Activated naive CD4-positive, alpha-beta T cell treated with anti-CD3 and anti-CD28 coated beads, Interleukin-2, amount 10 ng/mL, durations not matched to agents 7 days and 5 days (primary cell): ENCODE results near the gene PAIP2.
"Not testable (repeated sequence)": the region's sequence is repeated elsewhere in the genome, so short reads cannot be mapped to it uniquely, and the experiment has no call there.

Experiments used
- CTCF ChIA-PET: fragments of 350-600 bp; sonication (Branson Sonifier 250); formaldehyde crosslinking; loops from one replicate; lab custom pipeline; 2021; ENCODE audit warnings: antibody characterized with exemption; lab: Charles Lee
- DNase-seq: peaks from one replicate; pipeline ENCODE4 v3.0.0-alpha.2; 2020
- H3K27ac Mint-ChIP-seq: one replicate; pipeline ENCODE4 v1.8.0; 2021; ENCODE audit warnings: mild to moderate bottlenecking, moderate library complexity, mixed read lengths
- H3K27me3 Mint-ChIP-seq: one replicate; pipeline ENCODE4 v1.8.0; 2021; ENCODE audit warnings: mild to moderate bottlenecking, mixed read lengths
- H3K36me3 Mint-ChIP-seq: one replicate; pipeline ENCODE4 v1.8.0; 2021; ENCODE audit warnings: mixed read lengths
- H3K4me1 Mint-ChIP-seq: one replicate; pipeline ENCODE4 v1.8.0; 2021; ENCODE audit warnings: mixed read lengths
- H3K4me3 Mint-ChIP-seq: one replicate; pipeline ENCODE4 v1.8.0; 2021; ENCODE audit warnings: mild to moderate bottlenecking, moderate library complexity, mixed read lengths
- H3K9me3 Mint-ChIP-seq: one replicate; pipeline ENCODE4 v1.8.0; 2021; ENCODE audit warnings: mixed read lengths

The PAIP2 gene

DNA sequence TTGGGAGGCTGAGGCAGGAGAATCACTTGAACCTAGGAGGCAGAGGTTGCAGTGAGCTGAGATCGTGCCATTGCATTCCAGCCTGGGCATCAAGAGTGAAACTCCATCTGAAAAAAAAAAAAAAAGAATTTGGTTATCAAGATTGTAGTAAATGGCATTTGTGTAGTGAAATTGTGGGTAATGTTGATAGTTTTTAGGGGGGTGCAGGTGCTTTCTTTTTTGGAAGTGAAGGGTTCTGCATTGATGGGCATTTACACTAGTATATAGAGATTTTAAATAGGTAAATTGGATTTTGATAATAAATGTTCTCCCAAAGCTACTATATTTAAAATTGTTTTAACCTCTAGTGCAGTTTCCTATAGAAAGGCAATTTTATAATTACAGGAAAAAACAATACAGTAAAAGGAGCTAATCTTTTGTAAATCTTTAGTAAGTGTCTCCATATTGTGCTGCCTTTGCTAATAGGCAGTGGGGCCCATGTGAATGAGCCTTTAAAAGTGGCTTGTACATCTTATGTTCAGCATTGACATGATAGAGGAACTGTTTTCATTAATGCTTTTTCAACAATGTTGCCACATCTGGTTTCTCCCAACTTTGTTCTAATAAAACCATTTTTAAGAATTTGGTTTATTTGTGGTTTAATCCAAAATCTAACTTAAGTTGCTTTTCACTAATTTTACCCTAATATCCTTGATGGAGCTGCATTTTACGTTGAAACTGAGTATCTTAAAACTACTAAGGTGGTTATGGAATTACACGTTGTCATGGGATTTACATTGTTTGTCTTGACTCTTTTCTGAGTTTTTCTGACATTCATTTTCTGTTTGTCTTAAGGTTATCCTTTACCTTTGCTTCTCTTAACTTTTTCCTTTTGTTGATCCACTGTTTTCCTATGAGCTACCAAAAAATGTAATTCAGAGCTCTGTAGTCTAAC is 37.0 kb upstream of the PAIP2 start:
- Mint-ChIP-seq H3K27ac (peak overlapping the region; percentile 7), H3K9me3 (no peaks in the 10 kb centered on the region), H3K4me1 (peaks cover 79% of the 10 kb centered on the region)

DNA sequence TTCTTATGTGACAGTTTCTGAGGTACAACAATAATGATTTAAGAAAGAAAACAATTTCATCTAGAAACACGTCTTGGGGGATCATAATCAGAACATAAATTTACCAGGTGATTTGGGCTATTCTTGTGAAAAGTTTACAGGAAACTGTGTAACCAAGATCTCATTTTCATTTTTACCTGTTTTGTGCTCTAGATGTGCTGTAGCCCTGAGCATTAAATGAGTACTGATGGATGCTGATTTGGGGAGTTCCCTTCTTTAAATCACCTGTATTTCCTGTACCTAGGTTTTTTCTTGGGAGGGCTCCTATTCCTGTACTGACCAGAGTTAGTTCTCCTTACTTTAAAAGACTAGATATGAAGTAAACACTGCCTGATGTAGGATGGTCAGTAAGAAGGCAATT is 35.5 kb upstream of the PAIP2 start:
- H3K27ac Mint-ChIP-seq: peak overlapping the region; percentile 17
- CTCF ChIA-PET: interaction anchor here (1.0 to 1.2 kb wide), 2 partner anchors 10 to 55 kb away, joined by 3 to 7 read pairs; no protein-coding TSS in a partner anchor

More for the DNA sequence above, 37.0 kb upstream of the PAIP2 start:
- CTCF ChIA-PET: interaction anchor here (0.5 to 2.0 kb wide), 5 partner anchors 18 to 757 kb away, joined by 3 to 5 read pairs (median 3); no protein-coding TSS in a partner anchor
- DNase-seq: no peak
- Mint-ChIP-seq H3K4me3 (no peak overlapping the region), H3K27me3 (no peaks in the 10 kb centered on the region), H3K36me3 (peaks cover 19% of the 10 kb centered on the region)

GRCh38 chr5:139306628-139307379 is 34.9 kb upstream of the PAIP2 start:
- H3K9me3 Mint-ChIP-seq: no peaks in the 10 kb centered on the region
- peaks cover 73% of the 10 kb centered on the region for H3K4me1 Mint-ChIP-seq
- H3K27ac Mint-ChIP-seq: peak overlapping the region; percentile 17
- H3K4me3 Mint-ChIP-seq: no peak overlapping the region
- no peak for DNase-seq
- H3K36me3 Mint-ChIP-seq: peaks cover 23% of the 10 kb centered on the region
- no peaks in the 10 kb centered on the region for H3K27me3 Mint-ChIP-seq
- CTCF ChIA-PET: interaction anchor here (1.0 to 1.2 kb wide), 2 partner anchors 11 to 56 kb away, joined by 3 to 7 read pairs; no protein-coding TSS in a partner anchor

More for the DNA sequence above, 35.5 kb upstream of the PAIP2 start:
- H3K4me3 Mint-ChIP-seq: no peak overlapping the region
- H3K9me3 Mint-ChIP-seq: no peaks in the 10 kb centered on the region
- DNase-seq: no peak
- H3K36me3 Mint-ChIP-seq: peaks cover 24% of the 10 kb centered on the region
- H3K4me1 Mint-ChIP-seq: peaks cover 75% of the 10 kb centered on the region
- no peaks in the 10 kb centered on the region for H3K27me3 Mint-ChIP-seq

DNA sequence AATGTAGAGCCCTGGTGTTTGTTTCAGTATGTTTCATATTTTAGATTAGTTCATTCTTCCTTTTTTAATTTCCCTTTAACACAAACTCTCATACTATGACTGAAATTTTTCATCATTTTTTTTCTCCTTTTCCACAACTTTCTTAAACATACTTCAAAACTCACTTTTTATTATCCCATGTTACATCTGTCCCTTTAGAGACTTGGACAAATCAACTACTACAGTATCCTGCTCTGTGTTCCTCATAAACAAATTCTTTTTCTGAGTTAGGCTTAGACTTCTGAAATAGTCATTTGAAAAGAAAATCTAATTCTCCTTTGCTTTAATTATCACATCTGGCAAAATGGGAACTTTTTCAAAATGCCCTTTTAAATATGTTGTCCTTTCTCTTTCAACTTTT is 32.9 kb upstream of the PAIP2 start:
- CTCF ChIA-PET: interaction anchor here (0.9 kb wide), 2 partner anchors 10 to 82 kb away, joined by 3 read pairs; no protein-coding TSS in a partner anchor
- Mint-ChIP-seq H3K36me3 (peaks cover 20% of the 10 kb centered on the region), H3K27ac (peak overlapping the region; percentile 49), H3K4me3 (no peak overlapping the region), H3K27me3 (no peaks in the 10 kb centered on the region), H3K9me3 (no peaks in the 10 kb centered on the region), H3K4me1 (peaks cover 57% of the 10 kb centered on the region)
- DNase-seq: no peak

DNA sequence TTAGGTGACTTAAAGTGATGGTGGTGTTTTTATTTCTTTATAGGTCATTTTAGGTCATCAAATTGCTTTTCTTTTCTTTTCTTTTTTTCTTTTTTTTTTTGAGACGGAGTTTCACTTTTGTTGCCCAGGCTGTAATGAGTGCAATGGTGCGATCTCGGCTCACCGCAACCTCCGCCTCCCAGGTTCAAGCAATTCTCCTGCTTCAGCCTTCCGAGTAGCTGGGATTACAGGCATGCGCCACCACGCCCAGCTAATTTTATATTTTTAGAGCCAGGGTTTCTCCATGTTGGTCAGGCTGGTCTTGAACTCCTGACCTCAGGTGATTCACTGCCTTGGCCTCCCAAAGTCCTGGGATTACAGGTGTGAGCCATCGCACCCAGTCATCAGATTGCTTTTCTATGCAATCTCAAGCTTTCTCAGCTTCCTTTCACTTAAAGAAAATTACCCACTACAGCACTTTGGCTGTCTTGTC is 30.9 kb upstream of the PAIP2 start:
- peaks cover 47% of the 10 kb centered on the region for H3K4me1 Mint-ChIP-seq
- CTCF ChIA-PET: not testable (repeated sequence)

DNA sequence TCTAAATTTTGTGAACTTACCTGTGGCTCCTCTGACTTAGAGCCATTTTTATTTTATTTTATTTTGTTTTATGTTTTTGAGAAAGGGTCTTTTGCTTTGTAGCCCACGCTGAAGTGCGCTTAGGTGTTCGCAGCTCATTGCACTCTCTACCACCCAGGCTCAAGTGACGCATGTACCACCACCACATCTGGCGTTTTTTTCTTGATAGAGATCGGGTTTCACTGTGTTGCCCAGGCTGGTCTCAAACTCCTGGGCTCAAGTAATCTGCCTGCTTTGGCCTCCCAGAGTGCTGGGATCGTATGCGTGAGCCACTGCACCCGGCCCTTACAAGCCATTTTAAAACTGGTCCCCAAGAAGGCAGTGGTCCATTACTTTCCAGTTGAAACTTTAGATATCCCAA is 29.6 kb upstream of the PAIP2 start:
- Mint-ChIP-seq H3K4me1 (peaks cover 37% of the 10 kb centered on the region), H3K27ac (no peak overlapping the region), H3K4me3 (no peak overlapping the region), H3K9me3 (no peaks in the 10 kb centered on the region), H3K27me3 (no peaks in the 10 kb centered on the region), H3K36me3 (peaks cover 37% of the 10 kb centered on the region)
- CTCF ChIA-PET: no interaction called here
- no peak for DNase-seq

More for the DNA sequence above, 30.9 kb upstream of the PAIP2 start:
- H3K27ac Mint-ChIP-seq, H3K4me3 Mint-ChIP-seq, DNase-seq, H3K27me3 Mint-ChIP-seq, H3K9me3 Mint-ChIP-seq: not testable (repeated sequence)
- H3K36me3 Mint-ChIP-seq: peaks cover 31% of the 10 kb centered on the region

DNA sequence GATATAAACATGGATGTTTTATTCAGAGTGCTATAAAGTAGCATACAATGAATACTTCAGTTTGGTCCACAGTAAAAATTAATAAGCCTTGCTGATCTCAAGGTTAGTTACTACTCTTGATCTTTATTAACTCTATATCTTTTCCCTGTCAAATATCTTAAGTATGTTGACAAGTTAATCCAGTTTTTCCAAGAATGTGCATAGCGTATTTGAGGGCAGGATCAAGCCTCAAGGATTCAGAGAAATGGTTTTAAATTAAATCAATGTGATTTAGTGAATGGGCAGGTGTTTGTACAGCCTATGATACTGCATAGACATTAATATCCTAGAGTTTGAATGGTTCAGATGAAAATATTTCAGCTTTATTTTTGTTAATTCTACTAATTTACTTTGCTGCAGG is 27.4 kb upstream of the PAIP2 start:
- Mint-ChIP-seq H3K4me1 (peaks cover 18% of the 10 kb centered on the region), H3K9me3 (no peaks in the 10 kb centered on the region), H3K4me3 (no peak overlapping the region), H3K27ac (no peak overlapping the region), H3K27me3 (no peaks in the 10 kb centered on the region), H3K36me3 (peaks cover 38% of the 10 kb centered on the region)
- CTCF ChIA-PET: no interaction called here
- DNase-seq: no peak

DNA sequence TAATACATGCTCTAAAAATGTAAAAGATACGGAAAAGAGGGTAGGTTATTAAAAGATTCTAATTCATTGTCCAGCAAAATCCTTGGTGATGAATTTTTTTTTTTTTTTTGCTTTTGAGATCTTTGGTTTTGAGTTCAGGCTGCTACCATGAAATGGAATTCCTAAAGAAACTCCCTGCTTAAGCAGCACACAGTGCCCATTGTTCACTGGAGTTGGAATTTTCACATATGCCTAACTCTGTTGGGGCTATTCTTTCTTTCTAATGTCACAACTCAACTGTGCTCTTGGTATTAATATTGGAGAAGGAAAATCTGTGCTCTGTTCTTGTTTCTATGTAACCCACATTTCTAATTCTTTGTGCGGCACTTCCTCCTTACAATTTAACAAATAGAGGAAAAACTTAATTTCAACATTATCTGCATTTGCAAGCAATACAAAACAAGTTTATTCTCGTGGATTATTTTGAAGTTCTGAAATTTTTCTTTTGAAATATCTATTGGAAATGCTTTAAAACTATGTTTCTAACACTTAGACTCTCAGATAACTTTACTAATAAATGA is 26.5 kb upstream of the PAIP2 start:
- CTCF ChIA-PET: no interaction called here
- Mint-ChIP-seq H3K36me3 (peaks cover 36% of the 10 kb centered on the region), H3K27ac (no peak overlapping the region), H3K9me3 (no peaks in the 10 kb centered on the region), H3K4me1 (peaks cover 13% of the 10 kb centered on the region), H3K27me3 (no peaks in the 10 kb centered on the region), H3K4me3 (no peak overlapping the region)
- DNase-seq: no peak

DNA sequence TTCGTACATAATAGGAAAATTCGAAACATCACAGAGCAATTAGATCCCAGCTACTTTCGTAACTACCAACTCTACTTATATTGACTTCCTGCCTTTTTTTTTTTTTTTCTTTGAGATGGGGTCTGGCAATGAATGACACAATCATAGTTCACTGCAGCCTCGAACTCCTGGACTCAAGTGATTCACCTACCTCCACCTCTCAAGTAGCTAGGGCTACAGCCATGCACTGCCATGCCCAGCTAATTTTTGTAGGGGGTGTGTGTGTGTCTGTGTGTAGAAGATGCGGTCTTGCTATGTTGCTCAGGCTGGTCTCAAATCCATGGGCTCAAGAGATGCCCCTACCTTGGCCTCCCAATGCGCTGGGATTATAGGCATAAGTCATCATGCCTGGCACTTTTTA is 5.8 kb upstream of the PAIP2 start:
- no peak for DNase-seq
- Mint-ChIP-seq H3K4me3 (no peak overlapping the region), H3K9me3 (no peaks in the 10 kb centered on the region), H3K36me3 (peaks cover 21% of the 10 kb centered on the region), H3K27ac (peak overlapping the region; percentile 37), H3K4me1 (peaks cover 8% of the 10 kb centered on the region), H3K27me3 (no peaks in the 10 kb centered on the region)
- CTCF ChIA-PET: interaction anchor here (0.8 to 0.9 kb wide), 2 partner anchors 29 to 67 kb away, joined by 3 read pairs; no protein-coding TSS in a partner anchor

DNA sequence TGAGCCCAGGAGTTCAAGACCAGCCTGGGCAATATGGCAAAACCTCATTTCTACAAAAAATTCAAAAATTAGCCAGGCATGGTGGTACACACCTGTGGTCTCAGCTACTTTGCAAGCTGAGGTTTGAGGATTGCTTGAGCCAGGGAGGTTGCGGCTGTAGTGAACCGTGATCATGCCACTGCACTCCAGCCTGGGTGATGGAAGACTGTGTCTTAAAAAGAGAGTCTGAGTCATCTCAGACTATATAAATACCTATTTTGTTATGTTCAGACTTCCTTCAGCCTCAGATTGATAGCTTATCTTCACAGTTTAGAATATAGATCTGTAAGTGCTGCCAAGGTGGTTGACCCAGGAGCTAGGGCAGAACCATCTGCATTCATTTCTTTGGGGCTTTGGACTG is 1.6 kb upstream of the PAIP2 start:
- CTCF ChIA-PET: interaction anchor here (1.1 to 3.1 kb wide), 2 partner anchors 21 to 52 kb away, joined by 3 to 13 read pairs; no protein-coding TSS in a partner anchor
- no peak for DNase-seq
- Mint-ChIP-seq H3K4me3 (no peak overlapping the region), H3K27ac (no peak overlapping the region), H3K36me3 (peaks cover 20% of the 10 kb centered on the region), H3K9me3 (no peaks in the 10 kb centered on the region), H3K4me1 (peaks cover 45% of the 10 kb centered on the region), H3K27me3 (peaks cover 5% of the 10 kb centered on the region)

- Mint-ChIP-seq H3K27me3 (peaks cover 5% of the 10 kb centered on the region), H3K4me3 (peak overlapping the region; percentile 95), H3K4me1 (peaks cover 46% of the 10 kb centered on the region), H3K9me3 (no peaks in the 10 kb centered on the region), H3K36me3 (peaks cover 22% of the 10 kb centered on the region), H3K27ac (peak overlapping the region; percentile 99)
- CTCF ChIA-PET: interaction anchor here (0.8 to 3.1 kb wide), 3 partner anchors 51 to 782 kb away, joined by 3 to 13 read pairs (median 4); no protein-coding TSS in a partner anchor
- no peak for DNase-seq
Measured at GRCh38 chr5:139341187-139341688, 416 bp upstream of the PAIP2 start.

GRCh38 chr5:139342423-139342723 is 719 bp downstream of the PAIP2 start:
- Mint-ChIP-seq H3K27me3 (peaks cover 5% of the 10 kb centered on the region), H3K4me1 (peaks cover 47% of the 10 kb centered on the region), H3K36me3 (peaks cover 29% of the 10 kb centered on the region), H3K27ac (peak overlapping the region; percentile 99), H3K9me3 (no peaks in the 10 kb centered on the region), H3K4me3 (peak overlapping the region; percentile 95)
- no peak for DNase-seq
- CTCF ChIA-PET: interaction anchor here (0.9 to 3.1 kb wide), 6 partner anchors 15 to 77 kb away, joined by 3 to 13 read pairs (median 4); partner anchors contain the start of gene MATR3

DNA sequence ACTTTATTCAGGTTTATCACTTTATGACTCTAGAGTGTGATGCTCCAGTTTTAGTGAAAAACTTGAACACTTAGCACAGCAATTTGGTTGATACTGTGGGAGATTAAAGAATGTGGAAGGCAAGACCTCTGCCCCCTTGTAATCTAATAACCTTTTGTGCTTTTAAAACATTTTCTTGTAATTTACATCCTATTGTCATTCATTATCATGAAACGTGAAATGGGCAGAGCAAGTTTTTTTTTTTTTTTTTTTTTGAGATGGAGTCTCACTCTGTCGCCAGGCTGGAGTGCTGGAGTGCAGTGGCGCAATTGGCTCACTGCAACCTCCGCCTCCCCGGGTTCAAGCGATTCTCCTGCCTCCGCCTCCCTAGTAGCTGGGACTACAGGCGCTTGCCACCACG is 1.8 kb downstream of the PAIP2 start:
- DNase-seq: no peak
- peak overlapping the region; percentile 95 for H3K4me3 Mint-ChIP-seq
- CTCF ChIA-PET: interaction anchor here (1.1 kb wide), 1 partner anchor 75 kb away, joined by 3 read pairs; no protein-coding TSS in a partner anchor
- peaks cover 5% of the 10 kb centered on the region for H3K27me3 Mint-ChIP-seq
- peak overlapping the region; percentile 99 for H3K27ac Mint-ChIP-seq
- peaks cover 30% of the 10 kb centered on the region for H3K36me3 Mint-ChIP-seq
- no peaks in the 10 kb centered on the region for H3K9me3 Mint-ChIP-seq
- H3K4me1 Mint-ChIP-seq: peaks cover 47% of the 10 kb centered on the region
